ENCODE measurements around the gene NEK11.

The NEK11 gene

GRCh38 chr3:131169331-131169730, 142.7 kb downstream of the NEK11 start:
- Histone ChIP-seq H3K36me3 (ENCODE audit: insufficient read depth, low read length) (no peaks in the 10 kb centered on the region), H3K27me3 (ENCODE audit: insufficient read depth, low read length, poor library complexity) (no peaks in the 10 kb centered on the region), H3K9me3 (ENCODE audit: insufficient read depth, low read length, severe bottlenecking) (no peaks in the 10 kb centered on the region), H3K27ac (ENCODE audit: low read length) (no peak overlapping the region), H3K4me3 (ENCODE audit: low read depth in 1 of 2, low read length in 2 of 2) (no peak overlapping the region), H3K9ac (ENCODE audit: low read depth, low read length) (no peak overlapping the region), H2AFZ (ENCODE audit: low read depth, low read length) (no peak overlapping the region), H3K4me2 (ENCODE audit: insufficient read depth, low read length) (no peak overlapping the region), H4K20me1 (ENCODE audit: insufficient read depth, low read length) (no peaks in the 10 kb centered on the region), H3K4me1 (ENCODE audit: insufficient read depth, low read length) (peaks cover 15% of the 10 kb centered on the region), H3K79me2 (ENCODE audit: insufficient read depth, low read length) (no peaks in the 10 kb centered on the region)
- no peak for DNase-seq
- TF ChIP-seq EZH2 (IDR thresholded peaks at IDR 0.05; ENCODE audit: borderline replicate concordance, low read depth, low read length, severe bottlenecking) = no peak
- TF ChIP-seq, protein P1, sequence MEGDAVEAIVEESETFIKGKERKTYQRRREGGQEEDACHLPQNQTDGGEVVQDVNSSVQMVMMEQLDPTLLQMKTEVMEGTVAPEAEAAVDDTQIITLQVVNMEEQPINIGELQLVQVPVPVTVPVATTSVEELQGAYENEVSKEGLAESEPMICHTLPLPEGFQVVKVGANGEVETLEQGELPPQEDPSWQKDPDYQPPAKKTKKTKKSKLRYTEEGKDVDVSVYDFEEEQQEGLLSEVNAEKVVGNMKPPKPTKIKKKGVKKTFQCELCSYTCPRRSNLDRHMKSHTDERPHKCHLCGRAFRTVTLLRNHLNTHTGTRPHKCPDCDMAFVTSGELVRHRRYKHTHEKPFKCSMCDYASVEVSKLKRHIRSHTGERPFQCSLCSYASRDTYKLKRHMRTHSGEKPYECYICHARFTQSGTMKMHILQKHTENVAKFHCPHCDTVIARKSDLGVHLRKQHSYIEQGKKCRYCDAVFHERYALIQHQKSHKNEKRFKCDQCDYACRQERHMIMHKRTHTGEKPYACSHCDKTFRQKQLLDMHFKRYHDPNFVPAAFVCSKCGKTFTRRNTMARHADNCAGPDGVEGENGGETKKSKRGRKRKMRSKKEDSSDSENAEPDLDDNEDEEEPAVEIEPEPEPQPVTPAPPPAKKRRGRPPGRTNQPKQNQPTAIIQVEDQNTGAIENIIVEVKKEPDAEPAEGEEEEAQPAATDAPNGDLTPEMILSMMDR (IDR thresholded peaks at IDR 0.05; ENCODE audit: borderline replicate concordance, extremely low read depth, low read length, poor library complexity, severe bottlenecking) = no peak
- ATAC-seq (ENCODE audit: insufficient read depth, low read depth) = no peak

GRCh38 chr3:131172502-131173200, 146.0 kb downstream of the NEK11 start:
- TF ChIP-seq, protein P1 (IDR thresholded peaks at IDR 0.05; ENCODE audit: borderline replicate concordance, extremely low read depth, low read length, poor library complexity, severe bottlenecking) = no peak
- TF ChIP-seq EZH2 (IDR thresholded peaks at IDR 0.05; ENCODE audit: borderline replicate concordance, low read depth, low read length, severe bottlenecking) = no peak
- Histone ChIP-seq H3K4me1 (ENCODE audit: insufficient read depth, low read length) (peaks cover 34% of the 10 kb centered on the region), H3K9ac (ENCODE audit: low read depth, low read length) (no peak overlapping the region), H3K27me3 (ENCODE audit: insufficient read depth, low read length, poor library complexity) (no peaks in the 10 kb centered on the region), H3K36me3 (ENCODE audit: insufficient read depth, low read length) (no peaks in the 10 kb centered on the region), H2AFZ (ENCODE audit: low read depth, low read length) (no peak overlapping the region), H3K27ac (ENCODE audit: low read length) (no peak overlapping the region), H3K4me3 (ENCODE audit: low read depth in 1 of 2, low read length in 2 of 2) (no peak overlapping the region), H3K4me2 (ENCODE audit: insufficient read depth, low read length) (no peak overlapping the region), H3K79me2 (ENCODE audit: insufficient read depth, low read length) (no peaks in the 10 kb centered on the region), H3K9me3 (ENCODE audit: insufficient read depth, low read length, severe bottlenecking) (no peaks in the 10 kb centered on the region), H4K20me1 (ENCODE audit: insufficient read depth, low read length) (no peaks in the 10 kb centered on the region)
- ATAC-seq (ENCODE audit: insufficient read depth, low read depth) = no peak
- DNase-seq = no peak

GRCh38 chr3:131174752-131175151, 148.1 kb downstream of the NEK11 start:
- no peaks in the 10 kb centered on the region for H3K27me3 ChIP-seq (ENCODE audit: insufficient read depth, low read length, poor library complexity)
- no peaks in the 10 kb centered on the region for H3K36me3 ChIP-seq (ENCODE audit: insufficient read depth, low read length)
- H3K9ac ChIP-seq (ENCODE audit: low read depth, low read length) = no peak overlapping the region
- H3K4me1 ChIP-seq (ENCODE audit: insufficient read depth, low read length) = peaks cover 34% of the 10 kb centered on the region
- no peaks in the 10 kb centered on the region for H4K20me1 ChIP-seq (ENCODE audit: insufficient read depth, low read length)
- H3K27ac ChIP-seq (ENCODE audit: low read length) = peak overlapping the region; percentile 71
- peak; percentile 100 for ATAC-seq (ENCODE audit: insufficient read depth, low read depth)
- peak; percentile 78 for DNase-seq
- TF ChIP-seq EZH2 (IDR thresholded peaks at IDR 0.05; ENCODE audit: borderline replicate concordance, low read depth, low read length, severe bottlenecking) = no peak
- TF ChIP-seq, protein P1 (IDR thresholded peaks at IDR 0.05; ENCODE audit: borderline replicate concordance, extremely low read depth, low read length, poor library complexity, severe bottlenecking) = peak; percentile 20
- no peak overlapping the region for H2AFZ ChIP-seq (ENCODE audit: low read depth, low read length)
- H3K79me2 ChIP-seq (ENCODE audit: insufficient read depth, low read length) = no peaks in the 10 kb centered on the region
- no peaks in the 10 kb centered on the region for H3K9me3 ChIP-seq (ENCODE audit: insufficient read depth, low read length, severe bottlenecking)
- peak overlapping the region; percentile 30; the same call in 1 of the 2 replicates for H3K4me2 ChIP-seq (ENCODE audit: insufficient read depth, low read length)
- no peak overlapping the region for H3K4me3 ChIP-seq (ENCODE audit: low read depth in 1 of 2, low read length in 2 of 2)

All from DND-41 (cell line).